ENCODE measurements around the gene CREM.
"Not testable (repeated sequence)": the region's sequence is repeated elsewhere in the genome, so short reads cannot be mapped to it uniquely, and the experiment has no call there.

CREM gene

GRCh38 chr10:35214607-35215020 is 88.0 kb downstream of the CREM start:
- H3K4me1 ChIP-seq (ENCODE audit: control insufficient read depth in 5 of 5, insufficient read depth in 5 of 5, low read length in 5 of 5): peaks cover 8 to 48% (median 24%) of the 10 kb centered on the region in 5 donors
- H3K9ac ChIP-seq (ENCODE audit: low read length in 5 of 5): peak overlapping the region in 1 of 5 donors; percentile 26
- no peak overlapping the region for H3K4me3 ChIP-seq (ENCODE audit: low read depth in 1 of 5, low read length in 5 of 5)
- no peaks in the 10 kb centered on the region for H3K27me3 ChIP-seq (ENCODE audit: control insufficient read depth in 5 of 5, insufficient read depth in 4 of 5, low read length in 5 of 5)
- H3K36me3 ChIP-seq (ENCODE audit: control insufficient read depth in 5 of 5, insufficient read depth in 5 of 5, low read length in 5 of 5): peaks cover 0 to 4% (median 0%) of the 10 kb centered on the region in 5 donors
- H3K27ac ChIP-seq (ENCODE audit: low read depth, low read length): no peak overlapping the region
- H3K9me3 ChIP-seq (ENCODE audit: control insufficient read depth in 5 of 5, low read length in 5 of 5): no peaks in the 10 kb centered on the region

- Histone ChIP-seq H3K9me3 (ENCODE audit: control insufficient read depth in 5 of 5, low read length in 5 of 5) (no peaks in the 10 kb centered on the region), H3K4me3 (ENCODE audit: low read depth in 1 of 5, low read length in 5 of 5) (no peak overlapping the region), H3K36me3 (ENCODE audit: control insufficient read depth in 5 of 5, insufficient read depth in 5 of 5, low read length in 5 of 5) (peaks cover 0 to 4% (median 0%) of the 10 kb centered on the region in 5 donors), H3K9ac (ENCODE audit: low read length in 5 of 5) (peak overlapping the region in 1 of 5 donors; percentile 26), H3K27me3 (ENCODE audit: control insufficient read depth in 5 of 5, insufficient read depth in 4 of 5, low read length in 5 of 5) (no peaks in the 10 kb centered on the region), H3K27ac (ENCODE audit: low read depth, low read length) (no peak overlapping the region), H3K4me1 (ENCODE audit: control insufficient read depth in 5 of 5, insufficient read depth in 5 of 5, low read length in 5 of 5) (peaks cover 8 to 48% (median 24%) of the 10 kb centered on the region in 5 donors)
Measured at GRCh38 chr10:35215107-35215506, 88.5 kb downstream of the CREM start.

GRCh38 chr10:35216303-35216905 is 89.8 kb downstream of the CREM start:
- H3K27ac ChIP-seq (ENCODE audit: low read depth, low read length): peak overlapping the region; percentile 54
- peak overlapping the region in 1 of 5 donors; percentile 56 for H3K9ac ChIP-seq (ENCODE audit: low read length in 5 of 5)
- H3K27me3 ChIP-seq (ENCODE audit: control insufficient read depth in 5 of 5, insufficient read depth in 4 of 5, low read length in 5 of 5): no peaks in the 10 kb centered on the region
- H3K4me3 ChIP-seq (ENCODE audit: low read depth in 1 of 5, low read length in 5 of 5): peak overlapping the region in 1 of 5 donors; percentile 14
- peaks cover 0 to 1% (median 0%) of the 10 kb centered on the region in 5 donors for H3K36me3 ChIP-seq (ENCODE audit: control insufficient read depth in 5 of 5, insufficient read depth in 5 of 5, low read length in 5 of 5)
- H3K9me3 ChIP-seq (ENCODE audit: control insufficient read depth in 5 of 5, low read length in 5 of 5): no peaks in the 10 kb centered on the region
- H3K4me1 ChIP-seq (ENCODE audit: control insufficient read depth in 5 of 5, insufficient read depth in 5 of 5, low read length in 5 of 5): peaks cover 8 to 41% (median 17%) of the 10 kb centered on the region in 5 donors

GRCh38 chr10:35216956-35217355 is 90.3 kb downstream of the CREM start:
- H3K27me3 ChIP-seq (ENCODE audit: control insufficient read depth in 5 of 5, insufficient read depth in 4 of 5, low read length in 5 of 5); H3K36me3 ChIP-seq (ENCODE audit: control insufficient read depth in 5 of 5, insufficient read depth in 5 of 5, low read length in 5 of 5); H3K9me3 ChIP-seq (ENCODE audit: control insufficient read depth in 5 of 5, low read length in 5 of 5): not testable (repeated sequence)
- Histone ChIP-seq H3K4me1 (ENCODE audit: control insufficient read depth in 5 of 5, insufficient read depth in 5 of 5, low read length in 5 of 5) (peaks cover 8 to 35% (median 12%) of the 10 kb centered on the region in 5 donors), H3K9ac (ENCODE audit: low read length in 5 of 5) (peak overlapping the region in 1 of 5 donors; percentile 56), H3K4me3 (ENCODE audit: low read depth in 1 of 5, low read length in 5 of 5) (peak overlapping the region in 1 of 5 donors; percentile 48), H3K27ac (ENCODE audit: low read depth, low read length) (peak overlapping the region; percentile 54)

GRCh38 chr10:35217455-35217854 is 90.8 kb downstream of the CREM start:
- Histone ChIP-seq H3K4me3 (ENCODE audit: low read depth in 1 of 5, low read length in 5 of 5) (peak overlapping the region in 1 of 5 donors; percentile 48), H3K9me3 (ENCODE audit: control insufficient read depth in 5 of 5, low read length in 5 of 5) (no peaks in the 10 kb centered on the region), H3K27me3 (ENCODE audit: control insufficient read depth in 5 of 5, insufficient read depth in 4 of 5, low read length in 5 of 5) (no peaks in the 10 kb centered on the region), H3K27ac (ENCODE audit: low read depth, low read length) (peak overlapping the region; percentile 54), H3K4me1 (ENCODE audit: control insufficient read depth in 5 of 5, insufficient read depth in 5 of 5, low read length in 5 of 5) (peaks cover 8 to 31% (median 9%) of the 10 kb centered on the region in 5 donors), H3K36me3 (ENCODE audit: control insufficient read depth in 5 of 5, insufficient read depth in 5 of 5, low read length in 5 of 5) (no peaks in the 10 kb centered on the region), H3K9ac (ENCODE audit: low read length in 5 of 5) (no peak overlapping the region)

GRCh38 chr10:35218339-35218955 is 91.8 kb downstream of the CREM start:
- Histone ChIP-seq H3K4me3 (ENCODE audit: low read depth in 1 of 5, low read length in 5 of 5) (no peak overlapping the region), H3K27ac (ENCODE audit: low read depth, low read length) (peak overlapping the region; percentile 41), H3K9ac (ENCODE audit: low read length in 5 of 5) (no peak overlapping the region), H3K4me1 (ENCODE audit: control insufficient read depth in 5 of 5, insufficient read depth in 5 of 5, low read length in 5 of 5) (peaks cover 8 to 30% (median 9%) of the 10 kb centered on the region in 5 donors), H3K27me3 (ENCODE audit: control insufficient read depth in 5 of 5, insufficient read depth in 4 of 5, low read length in 5 of 5) (peaks cover 0 to 2% (median 0%) of the 10 kb centered on the region in 5 donors), H3K36me3 (ENCODE audit: control insufficient read depth in 5 of 5, insufficient read depth in 5 of 5, low read length in 5 of 5) (no peaks in the 10 kb centered on the region), H3K9me3 (ENCODE audit: control insufficient read depth in 5 of 5, low read length in 5 of 5) (no peaks in the 10 kb centered on the region)

GRCh38 chr10:35219292-35219691 is 92.6 kb downstream of the CREM start:
- no peak overlapping the region for H3K4me3 ChIP-seq (ENCODE audit: low read depth in 1 of 5, low read length in 5 of 5)
- no peaks in the 10 kb centered on the region for H3K9me3 ChIP-seq (ENCODE audit: control insufficient read depth in 5 of 5, low read length in 5 of 5)
- peaks cover 8 to 30% (median 9%) of the 10 kb centered on the region in 5 donors for H3K4me1 ChIP-seq (ENCODE audit: control insufficient read depth in 5 of 5, insufficient read depth in 5 of 5, low read length in 5 of 5)
- H3K27me3 ChIP-seq (ENCODE audit: control insufficient read depth in 5 of 5, insufficient read depth in 4 of 5, low read length in 5 of 5): peaks cover 0 to 3% (median 0%) of the 10 kb centered on the region in 5 donors
- no peak overlapping the region for H3K9ac ChIP-seq (ENCODE audit: low read length in 5 of 5)
- H3K27ac ChIP-seq (ENCODE audit: low read depth, low read length): no peak overlapping the region
- H3K36me3 ChIP-seq (ENCODE audit: control insufficient read depth in 5 of 5, insufficient read depth in 5 of 5, low read length in 5 of 5): no peaks in the 10 kb centered on the region

GRCh38 chr10:35219891-35220890 is 93.5 kb downstream of the CREM start:
- Histone ChIP-seq H3K4me1 (ENCODE audit: control insufficient read depth in 5 of 5, insufficient read depth in 5 of 5, low read length in 5 of 5) (peaks cover 6 to 30% (median 9%) of the 10 kb centered on the region in 5 donors), H3K4me3 (ENCODE audit: low read depth in 1 of 5, low read length in 5 of 5) (no peak overlapping the region), H3K9ac (ENCODE audit: low read length in 5 of 5) (no peak overlapping the region), H3K9me3 (ENCODE audit: control insufficient read depth in 5 of 5, low read length in 5 of 5) (no peaks in the 10 kb centered on the region), H3K36me3 (ENCODE audit: control insufficient read depth in 5 of 5, insufficient read depth in 5 of 5, low read length in 5 of 5) (no peaks in the 10 kb centered on the region), H3K27me3 (ENCODE audit: control insufficient read depth in 5 of 5, insufficient read depth in 4 of 5, low read length in 5 of 5) (peaks cover 0 to 3% (median 0%) of the 10 kb centered on the region in 5 donors), H3K27ac (ENCODE audit: low read depth, low read length) (no peak overlapping the region)

GRCh38 chr10:35223016-35223415 is 96.4 kb downstream of the CREM start:
- H3K36me3 ChIP-seq (ENCODE audit: control insufficient read depth in 5 of 5, insufficient read depth in 5 of 5, low read length in 5 of 5): no peaks in the 10 kb centered on the region
- no peak overlapping the region for H3K27ac ChIP-seq (ENCODE audit: low read depth, low read length)
- H3K4me1 ChIP-seq (ENCODE audit: control insufficient read depth in 5 of 5, insufficient read depth in 5 of 5, low read length in 5 of 5): peaks cover 0 to 8% (median 3%) of the 10 kb centered on the region in 5 donors
- no peaks in the 10 kb centered on the region for H3K9me3 ChIP-seq (ENCODE audit: control insufficient read depth in 5 of 5, low read length in 5 of 5)
- no peak overlapping the region for H3K4me3 ChIP-seq (ENCODE audit: low read depth in 1 of 5, low read length in 5 of 5)
- no peak overlapping the region for H3K9ac ChIP-seq (ENCODE audit: low read length in 5 of 5)
- H3K27me3 ChIP-seq (ENCODE audit: control insufficient read depth in 5 of 5, insufficient read depth in 4 of 5, low read length in 5 of 5): peaks cover 0 to 3% (median 0%) of the 10 kb centered on the region in 5 donors

Measured in subcutaneous abdominal adipose tissue (tissue), 5 donors.